RWPE1 (cell line): ENCODE data around the gene TRMT44.
"Not testable (repeated sequence)": the region's sequence is repeated elsewhere in the genome, so short reads cannot be mapped to it uniquely, and the experiment has no call there.

Experiments
- CTCF ChIA-PET: fragments of 350-600 bp; sonication (Branson Sonifier 250); formaldehyde crosslinking; extraction: SDS; loops from one replicate; lab custom pipeline; 2021; lab: Yijun Ruan, JAX
- POLR2A ChIA-PET: fragments of 400-600 bp; formaldehyde crosslinking; extraction: SDS; loops from one replicate; lab custom pipeline; 2020; ENCODE audit warnings: antibody characterized with exemption; ENCODE audit not compliant: low non-redundant PET; lab: Yijun Ruan, JAX
- DNase-seq: peaks from one replicate; pipeline ENCODE4 v3.0.0; 2012; ENCODE audit warnings: low spot score
- H3K27ac ChIP-seq: fragments of 450-650 bp; 2 replicates; pipeline ENCODE4 v1.5.1; 2017
- CTCF ChIP-seq: fragments of 450-650 bp; conservative IDR thresholded peaks from 2 replicates; pipeline ENCODE4 v1.5.1; 2017; ENCODE audit warnings: low read depth, mild to moderate bottlenecking

TRMT44 gene

GRCh38 chr4:8478371-8478770 is 37.8 kb downstream of the TRMT44 start:
- no peak for DNase-seq
- ChIA-PET POLR2A (no interaction called here), CTCF (no interaction called here)
- H3K27ac ChIP-seq: no peak overlapping the region
- no peak for TF ChIP-seq CTCF

GRCh38 chr4:8478801-8479744 is 38.5 kb downstream of the TRMT44 start:
- ChIA-PET POLR2A (no interaction called here), CTCF (interaction anchor here (0.6 kb wide), 1 partner anchor 160 kb away, joined by 3 read pairs; no protein-coding TSS in a partner anchor)
- H3K27ac ChIP-seq: no peak overlapping the region
- no peak for TF ChIP-seq CTCF
- no peak for DNase-seq

- POLR2A ChIA-PET: no interaction called here
- no peak for DNase-seq
- no peak for TF ChIP-seq CTCF
- CTCF ChIA-PET: interaction anchor here (0.6 kb wide), 1 partner anchor 159 kb away, joined by 3 read pairs; no protein-coding TSS in a partner anchor
- no peak overlapping the region for H3K27ac ChIP-seq
Measured at GRCh38 chr4:8480221-8480620, 39.6 kb downstream of the TRMT44 start.

GRCh38 chr4:8486643-8487042 is 46.1 kb downstream of the TRMT44 start:
- DNase-seq, POLR2A ChIA-PET, H3K27ac ChIP-seq: not testable (repeated sequence)
- CTCF ChIA-PET: interaction anchor here (0.7 kb wide), 1 partner anchor 1031 kb away, joined by 4 read pairs; no protein-coding TSS in a partner anchor

- ChIA-PET POLR2A (no interaction called here), CTCF (no interaction called here)
- TF ChIP-seq CTCF: no peak
Measured at GRCh38 chr4:8488791-8489369, 48.3 kb downstream of the TRMT44 start.

GRCh38 chr4:8491478-8491877 is 50.9 kb downstream of the TRMT44 start:
- POLR2A ChIA-PET, DNase-seq, H3K27ac ChIP-seq, CTCF ChIA-PET: not testable (repeated sequence)

More at GRCh38 chr4:8488791-8489369, 48.3 kb downstream of the TRMT44 start:
- no peak overlapping the region for H3K27ac ChIP-seq
- no peak for DNase-seq

GRCh38 chr4:8492174-8492573 is 51.6 kb downstream of the TRMT44 start:
- POLR2A ChIA-PET: no interaction called here
- TF ChIP-seq CTCF: no peak
- no peak for DNase-seq
- no peak overlapping the region for H3K27ac ChIP-seq
- CTCF ChIA-PET: no interaction called here
